ENCODE data around the gene PPARD. TPM values are rescaled to one million over a fixed set of nuclear protein-coding genes. Genes with fewer than 3 reads are reported as not detected.

The PPARD gene
- total RNA-seq, 3 donors from 2014 or later (not counting 1 experiment from before 2014, with no cell fraction given) = 14.4 to 20.4 (median 18.8) TPM

- Mint-ChIP-seq H3K27me3 (ENCODE audit: low read depth in 2 of 2) (no peaks in the 10 kb centered on the region), H3K36me3 (no peaks in the 10 kb centered on the region), H3K4me1 (peaks cover 84 to 86% of the 10 kb centered on the region in 2 donors), H3K9me3 (no peaks in the 10 kb centered on the region), H3K4me3 (peak overlapping the region; percentile 76), H3K27ac (peak overlapping the region; percentile 92 to 96)
- no peak for TF ChIP-seq CTCF (IDR thresholded peaks at IDR 0.05)
- intact Hi-C loops (cut with micrococcal nuclease) = loop anchor here (2.0 kb wide), 1 partner anchor 13 kb away; no protein-coding TSS in a partner anchor
- Histone ChIP-seq H3K36me3 (ENCODE audit: control insufficient read depth, insufficient read depth, low read length) (peaks cover 44% of the 10 kb centered on the region), H3K4me1 (ENCODE audit: control insufficient read depth, insufficient read depth, low read length) (peaks cover 42% of the 10 kb centered on the region), H3K9me3 (ENCODE audit: control insufficient read depth, insufficient read depth, low read length) (no peaks in the 10 kb centered on the region), H3K27ac (ENCODE audit: low read length) (peak overlapping the region; percentile 88), H3K4me3 (ENCODE audit: low read length) (peak overlapping the region; percentile 16), H3K27me3 (ENCODE audit: control insufficient read depth, insufficient read depth, low read length) (no peaks in the 10 kb centered on the region)
- ATAC-seq (peak; percentile 71 to 82 (median 80)), DNase-seq (peak in 1 of 2 donors; percentile 83)
- WGBS (ENCODE audit: insufficient coverage) = 0% methylated on average over 4 of the region's 6 CpGs
These were observed 30.8 kb upstream of the PPARD start for GRCh38 chr6:35311390-35312075.

- Mint-ChIP-seq H3K4me1 (peaks cover 84 to 86% of the 10 kb centered on the region in 2 donors), H3K36me3 (peaks cover 6% of the 10 kb centered on the region), H3K27ac (peak overlapping the region; percentile 92 to 96), H3K4me3 (peak overlapping the region; percentile 76), H3K9me3 (no peaks in the 10 kb centered on the region), H3K27me3 (ENCODE audit: low read depth in 2 of 2) (no peaks in the 10 kb centered on the region)
- peak in 2 of 3 donors; percentile 13 to 16 for ATAC-seq
- Histone ChIP-seq H3K27me3 (ENCODE audit: control insufficient read depth, insufficient read depth, low read length) (no peaks in the 10 kb centered on the region), H3K9me3 (ENCODE audit: control insufficient read depth, insufficient read depth, low read length) (no peaks in the 10 kb centered on the region), H3K27ac (ENCODE audit: low read length) (peak overlapping the region; percentile 88), H3K36me3 (ENCODE audit: control insufficient read depth, insufficient read depth, low read length) (peaks cover 48% of the 10 kb centered on the region), H3K4me1 (ENCODE audit: control insufficient read depth, insufficient read depth, low read length) (peaks cover 42% of the 10 kb centered on the region), H3K4me3 (ENCODE audit: low read length) (peak overlapping the region; percentile 11)
- intact Hi-C loops (cut with micrococcal nuclease) = loop anchor here (2.0 kb wide), 1 partner anchor 13 kb away; no protein-coding TSS in a partner anchor
- peak in 1 of 2 donors; percentile 30 for DNase-seq
- WGBS (ENCODE audit: insufficient coverage) = 88% methylated on average over 19 of the region's 19 CpGs
- TF ChIP-seq CTCF (IDR thresholded peaks at IDR 0.05) = no peak
These were observed 30.1 kb upstream of the PPARD start for GRCh38 chr6:35312076-35312800.

GRCh38 chr6:35312807-35313206, 29.6 kb upstream of the PPARD start:
- Mint-ChIP-seq H3K36me3 (peaks cover 9% of the 10 kb centered on the region), H3K27me3 (ENCODE audit: low read depth in 2 of 2) (no peaks in the 10 kb centered on the region), H3K27ac (peak overlapping the region; percentile 92 to 96), H3K9me3 (no peaks in the 10 kb centered on the region), H3K4me1 (peaks cover 84 to 86% of the 10 kb centered on the region in 2 donors), H3K4me3 (peak overlapping the region; percentile 76)
- H3K36me3 ChIP-seq (ENCODE audit: control insufficient read depth, insufficient read depth, low read length) = peaks cover 54% of the 10 kb centered on the region
- no peak for TF ChIP-seq CTCF (IDR thresholded peaks at IDR 0.05)
- peak in 1 of 2 donors; percentile 21 for DNase-seq
- ATAC-seq = no peak
- peak overlapping the region; percentile 88 for H3K27ac ChIP-seq (ENCODE audit: low read length)
- H3K4me3 ChIP-seq (ENCODE audit: low read length) = no peak overlapping the region
- intact Hi-C loops (cut with micrococcal nuclease) = loop anchor here (2.0 kb wide), 1 partner anchor 14 kb away; no protein-coding TSS in a partner anchor
- no CpG with 5 or more reads among the region's 2 CpGs for WGBS (ENCODE audit: insufficient coverage)
- no peaks in the 10 kb centered on the region for H3K27me3 ChIP-seq (ENCODE audit: control insufficient read depth, insufficient read depth, low read length)
- no peaks in the 10 kb centered on the region for H3K9me3 ChIP-seq (ENCODE audit: control insufficient read depth, insufficient read depth, low read length)
- H3K4me1 ChIP-seq (ENCODE audit: control insufficient read depth, insufficient read depth, low read length) = peaks cover 42% of the 10 kb centered on the region
